ENCODE measurements around the gene MOCOS. TPM values are rescaled to one million over a fixed set of nuclear protein-coding genes. Genes with fewer than 3 reads are reported as not detected.

The MOCOS gene
- total and polyA plus RNA-seq, 2 of the 8 experiments (the other 6 are each of a cell fraction or from before 2014, with no cell fraction given) = 4.7 to 5.8 TPM

DNA sequence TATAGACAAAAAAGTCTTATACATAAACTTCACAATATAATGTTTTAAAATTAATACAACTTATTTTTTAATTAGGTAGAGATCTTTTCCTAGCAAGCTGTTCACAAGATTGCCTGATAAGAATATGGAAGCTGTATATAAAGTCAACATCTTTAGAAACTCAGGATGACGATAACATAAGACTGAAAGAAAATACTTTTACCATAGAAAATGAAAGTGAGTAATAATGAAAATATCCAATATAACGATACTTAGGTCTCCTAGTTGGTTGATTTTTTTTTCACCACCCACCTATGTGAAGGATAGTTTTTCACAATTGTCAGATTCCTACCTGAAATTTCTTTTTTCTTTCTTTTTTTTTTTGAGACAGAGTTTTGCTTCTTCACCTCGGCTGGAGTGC, 44.5 kb upstream of the MOCOS start:
- DNase-seq (ENCODE audit: low read depth in 1 of 2, low spot score in 2 of 2) = no peak
- Histone ChIP-seq H3K36me3 (ENCODE audit: control insufficient read depth in 2 of 4, insufficient read depth in 4 of 4, low read length in 3 of 4) (peaks cover 14 to 97% (median 65%) of the 10 kb centered on the region in 4 experiments), H2AFZ (ENCODE audit: low read length) (no peak overlapping the region), H3K14ac (ENCODE audit: insufficient read length) (no peak overlapping the region), H3K18ac (ENCODE audit: extremely low read depth, low read length) (no peak overlapping the region), H3K79me1 (ENCODE audit: low read depth, low read length) (no peaks in the 10 kb centered on the region), H3K27me3 (replicated peaks in 1 of 4; ENCODE audit: control insufficient read depth in 3 of 4, extremely low read depth in 1 of 4, insufficient read depth in 3 of 4, low read length in 3 of 4) (no peaks in the 10 kb centered on the region), H4K91ac (replicated peaks; ENCODE audit: insufficient read length, low read length) (no peak overlapping the region), H3K56ac (replicated peaks; ENCODE audit: insufficient read length, low read depth, low read length) (no peak overlapping the region), H3K4me2 (ENCODE audit: insufficient read depth in 1 of 2, low read depth in 2 of 2, low read length in 2 of 2) (no peak overlapping the region), H3K9ac (replicated peaks in 1 of 4; ENCODE audit: extremely low read depth in 1 of 4, low read depth in 3 of 4, low read length in 3 of 4) (no peak overlapping the region), H4K20me1 (replicated peaks in 1 of 2; ENCODE audit: control insufficient read depth in 1 of 2, insufficient read depth in 2 of 2, low read length in 2 of 2) (peaks cover 0 to 1% of the 10 kb centered on the region in 2 experiments), H2BK120ac (replicated peaks; ENCODE audit: low read depth, low read length) (no peak overlapping the region), H2BK5ac (ENCODE audit: low read depth, low read length) (no peak overlapping the region), H3K27ac (ENCODE audit: low read depth, low read length) (no peak overlapping the region), H2BK12ac (ENCODE audit: low read depth, low read length) (no peak overlapping the region), H4K8ac (ENCODE audit: extremely low read depth, insufficient read depth, low read length) (no peak overlapping the region), H3K23ac (ENCODE audit: insufficient read length) (no peak overlapping the region), H2AK5ac (ENCODE audit: low read depth, low read length) (no peak overlapping the region), H3K4me1 (replicated peaks in 1 of 4; ENCODE audit: control insufficient read depth in 3 of 4, insufficient read depth in 4 of 4, low read length in 3 of 4) (no peaks in the 10 kb centered on the region), H3K4ac (replicated peaks; ENCODE audit: insufficient read length, low read depth, low read length) (no peak overlapping the region), H3K9me3 (ENCODE audit: insufficient read depth in 2 of 2, low read depth in 1 of 2, low read length in 1 of 2) (no peaks in the 10 kb centered on the region), H3K4me3 (ENCODE audit: extremely low read depth in 1 of 4, insufficient read depth in 2 of 4, low read depth in 3 of 4, low read length in 4 of 4) (no peak overlapping the region), H3K79me2 (ENCODE audit: control insufficient read depth in 1 of 2, insufficient read depth in 2 of 2, low read length in 2 of 2) (no peaks in the 10 kb centered on the region), H3K23me2 (ENCODE audit: low read depth, low read length) (no peaks in the 10 kb centered on the region), H4K5ac (ENCODE audit: insufficient read length, low read depth, low read length) (no peak overlapping the region), H2BK20ac (ENCODE audit: low read length) (no peak overlapping the region), H2BK15ac (ENCODE audit: low read length) (no peak overlapping the region)
- no peak for FAIRE-seq
- WGBS, 2 experiments (ENCODE audit: extremely low coverage in 1 of 2, insufficient coverage in 1 of 2, insufficient read length in 1 of 2, insufficient replicate concordance in 2 of 2, low coverage in 1 of 2, low lambda C conversion rate in 2 of 2, missing lambda C conversion rate in 1 of 2) = 95% methylated on average over 3 of the region's 3 CpGs; no CpG with 5 or more reads in 1 of the 2 experiments
- POLR2A ChIA-PET (ENCODE audit: partially characterized antibody) = interaction anchor here (0.6 to 0.9 kb wide), 2 partner anchors 9 to 15 kb away, joined by 3 to 4 read pairs; no protein-coding TSS in a partner anchor
- CTCF ChIA-PET (ENCODE audit: partially characterized antibody) = interaction anchor here (1.6 kb wide), 1 partner anchor 125 kb away, joined by 3 read pairs; no protein-coding TSS in a partner anchor
- TF ChIP-seq GTF2F1 (IDR thresholded peaks at IDR 0.05; ENCODE audit: borderline replicate concordance, low read depth, low read length) (no peak), CBX8 (IDR thresholded peaks at IDR 0.05; ENCODE audit: borderline replicate concordance, low read depth, low read length) (no peak), TAF1 (IDR thresholded peaks at IDR 0.05; ENCODE audit: low read depth, low read length) (no peak), TBP (IDR thresholded peaks at IDR 0.05; ENCODE audit: low read depth, low read length) (no peak), SUZ12 (IDR thresholded peaks at IDR 0.05; ENCODE audit: low read length) (no peak), EP300 (IDR thresholded peaks at IDR 0.05; ENCODE audit: borderline replicate concordance in 1 of 2, low read depth in 2 of 2, low read length in 2 of 2) (no peak), TAF7 (optimal IDR thresholded peaks at IDR 0.05; ENCODE audit: borderline replicate concordance, low read depth, low read length) (no peak), MAFK (IDR thresholded peaks at IDR 0.05; ENCODE audit: low read depth, low read length) (no peak), YY1 (IDR thresholded peaks at IDR 0.05; ENCODE audit: low read depth, low read length) (no peak), CHD2 (IDR thresholded peaks at IDR 0.05; ENCODE audit: low read length) (no peak), PHF8 (conservative IDR thresholded peaks at IDR 0.05; ENCODE audit: low read depth, low read length) (no peak), SAP30 (IDR thresholded peaks at IDR 0.05; ENCODE audit: insufficient read depth, insufficient replicate concordance, low read length) (no peak), TEAD4 (IDR thresholded peaks at IDR 0.05; ENCODE audit: low read depth, low read length) (no peak), SRF (IDR thresholded peaks at IDR 0.05; ENCODE audit: low read depth, low read length) (no peak), NANOG (IDR thresholded peaks at IDR 0.05; ENCODE audit: insufficient read depth, low read depth, low read length, poor library complexity, severe bottlenecking) (no peak)

All from H1 (cell line).